ENCODE measurements around the gene CEP72. TPM values are rescaled to one million over a fixed set of nuclear protein-coding genes. Genes with fewer than 3 reads are reported as not detected.

Gene CEP72
- total RNA-seq, 2 donors from 2014 or later, result 3.8 to 21.0 TPM

DNA sequence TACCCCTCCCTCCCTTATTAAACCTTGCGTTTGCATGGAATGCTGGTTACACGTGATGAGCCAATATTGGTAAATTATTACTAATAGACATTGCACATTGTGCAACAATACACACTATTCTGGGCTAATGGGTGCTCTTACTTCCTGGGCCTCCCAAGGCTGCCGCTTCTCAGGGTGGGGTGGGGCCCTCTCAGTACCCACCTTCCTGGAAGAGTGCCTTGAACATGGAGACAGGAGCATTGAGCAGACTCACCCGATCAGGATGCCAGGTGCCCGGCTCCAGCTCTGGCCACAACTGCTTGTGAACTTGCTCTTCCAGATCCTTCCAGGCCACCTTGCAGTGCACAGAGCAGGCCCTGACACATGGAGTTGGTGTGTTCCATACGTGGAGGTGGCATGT lies 24.7 kb upstream of the CEP72 start:
- H3K27ac ChIP-seq, result no peak overlapping the region
- TF ChIP-seq CTCF (IDR thresholded peaks at IDR 0.05), result no peak
- H3K4me1 ChIP-seq, result no peaks in the 10 kb centered on the region
- intact Hi-C loops (cut with DNase I), result no loop called here
- no peaks in the 10 kb centered on the region for H3K9me3 ChIP-seq
- no peak overlapping the region for H3K9ac ChIP-seq (ENCODE audit: low read depth in 2 of 2, low read length in 2 of 2)
- no peak for DNase-seq
- no peaks in the 10 kb centered on the region for H3K36me3 ChIP-seq
- no peaks in the 10 kb centered on the region for H3K27me3 ChIP-seq
- H3K4me3 ChIP-seq, result no peak overlapping the region

GRCh38 chr5:588406-588995 lies 23.6 kb upstream of the CEP72 start:
- no peaks in the 10 kb centered on the region for H3K27me3 ChIP-seq
- no peak overlapping the region for H3K9ac ChIP-seq (ENCODE audit: low read depth in 2 of 2, low read length in 2 of 2)
- H3K36me3 ChIP-seq, result no peaks in the 10 kb centered on the region
- intact Hi-C loops (cut with DNase I), result no loop called here
- H3K27ac ChIP-seq, result no peak overlapping the region
- no peak for TF ChIP-seq CTCF (IDR thresholded peaks at IDR 0.05)
- no peaks in the 10 kb centered on the region for H3K4me1 ChIP-seq
- no peak overlapping the region for H3K4me3 ChIP-seq
- DNase-seq, result no peak
- H3K9me3 ChIP-seq, result no peaks in the 10 kb centered on the region

DNA sequence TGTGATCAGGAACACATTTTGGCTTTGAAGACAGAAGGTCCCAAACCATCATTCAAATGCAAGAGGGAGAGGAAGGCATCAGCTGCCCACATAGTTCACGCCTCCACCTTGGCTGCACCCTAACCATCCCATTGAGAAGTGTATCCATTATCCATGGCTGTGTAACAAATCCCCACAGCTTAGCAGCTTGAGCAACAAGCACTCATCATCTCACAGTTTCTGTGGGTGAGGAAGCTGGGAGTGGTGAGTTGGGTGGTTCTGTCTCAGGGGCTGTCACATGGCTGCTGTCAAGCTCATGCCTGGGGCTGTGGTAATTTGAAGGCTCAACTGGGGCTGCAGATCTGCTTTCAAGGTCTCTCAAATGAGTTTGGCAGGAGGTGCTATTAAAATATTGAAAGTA lies 23.0 kb upstream of the CEP72 start:
- H3K4me1 ChIP-seq, result no peaks in the 10 kb centered on the region
- no peak overlapping the region for H3K27ac ChIP-seq
- no peak for TF ChIP-seq CTCF (IDR thresholded peaks at IDR 0.05)
- no peaks in the 10 kb centered on the region for H3K9me3 ChIP-seq
- no peak overlapping the region for H3K9ac ChIP-seq (ENCODE audit: low read depth in 2 of 2, low read length in 2 of 2)
- no peak overlapping the region for H3K4me3 ChIP-seq
- H3K27me3 ChIP-seq, result no peaks in the 10 kb centered on the region
- DNase-seq, result no peak
- intact Hi-C loops (cut with DNase I), result no loop called here
- H3K36me3 ChIP-seq, result no peaks in the 10 kb centered on the region

- DNase-seq, result no peak
- TF ChIP-seq CTCF (IDR thresholded peaks at IDR 0.05), result no peak
- H3K27me3 ChIP-seq, result no peaks in the 10 kb centered on the region
Observed at GRCh38 chr5:589588-589987, 22.6 kb upstream of the CEP72 start.

DNA sequence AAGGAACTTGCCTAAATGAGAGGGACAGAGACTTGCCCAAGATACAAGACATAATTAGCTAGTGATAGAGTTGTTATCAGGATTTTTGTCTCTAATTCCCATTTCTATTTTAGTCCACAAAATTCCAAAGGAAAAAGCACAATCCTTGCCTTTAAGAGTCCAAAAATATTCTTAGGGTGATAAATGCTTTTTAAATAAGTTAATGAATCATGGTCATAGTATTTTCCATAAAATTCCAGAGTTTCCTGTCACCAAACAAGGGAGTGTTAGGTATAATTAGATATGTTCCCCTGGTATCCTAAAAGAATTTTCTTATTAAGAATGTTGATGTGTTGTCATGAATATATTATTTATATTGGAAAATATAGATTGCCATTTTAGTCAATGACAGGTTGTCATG lies 21.8 kb upstream of the CEP72 start:
- DNase-seq, result no peak
- Histone ChIP-seq H3K9me3 (no peaks in the 10 kb centered on the region), H3K9ac (ENCODE audit: low read depth in 2 of 2, low read length in 2 of 2) (no peak overlapping the region), H3K36me3 (no peaks in the 10 kb centered on the region), H3K27ac (no peak overlapping the region), H3K27me3 (no peaks in the 10 kb centered on the region), H3K4me1 (no peaks in the 10 kb centered on the region), H3K4me3 (no peak overlapping the region)
- TF ChIP-seq CTCF (IDR thresholded peaks at IDR 0.05), result no peak
- intact Hi-C loops (cut with DNase I), result no loop called here

More at GRCh38 chr5:589588-589987, 22.6 kb upstream of the CEP72 start:
- Histone ChIP-seq H3K9me3 (no peaks in the 10 kb centered on the region), H3K36me3 (no peaks in the 10 kb centered on the region), H3K4me1 (no peaks in the 10 kb centered on the region), H3K4me3 (no peak overlapping the region), H3K27ac (no peak overlapping the region), H3K9ac (ENCODE audit: low read depth in 2 of 2, low read length in 2 of 2) (no peak overlapping the region)
- intact Hi-C loops (cut with DNase I), result no loop called here
